H1 (cell line): ENCODE results near the gene PPP1R3G. TPM values are rescaled to one million over a fixed set of nuclear protein-coding genes. Genes with fewer than 3 reads are reported as not detected.

Source experiments
- CTCF ChIA-PET: fragments of 300-600 bp; sonication (Branson Sonifier 250); formaldehyde crosslinking; loops from one replicate; lab custom pipeline; 2021; ENCODE audit not compliant: partially characterized antibody; lab: Charles Lee
- POLR2A ChIA-PET: fragments of 300-600 bp; sonication (Branson Sonifier 250); formaldehyde crosslinking; loops from one replicate; lab custom pipeline; 2021; ENCODE audit warnings: inconsistent platforms; ENCODE audit not compliant: partially characterized antibody; lab: Charles Lee
- DNase-seq, 2 experiments: peaks; one replicate each; pipeline versions ENCODE4 v3.0.0 to v3.0.0-alpha.2; 2010 to 2022; ENCODE audit warnings: low spot score in 2 of 2, low read depth in 1 of 2, mixed read lengths in 1 of 2
- FAIRE-seq: peaks from 2 replicates; lab custom pipeline; 2011; peaks lifted over from hg19 to GRCh38; lab: Jason Lieb, UNC
- H2AFZ ChIP-seq: 2 replicates; pipeline ENCODE4 v1.8.1; 2012; ENCODE audit warnings: low read length, inconsistent platforms
- H2AK5ac ChIP-seq: 2 replicates; pipeline ENCODE4 v1.6.1; 2013; ENCODE audit warnings: low read depth, low read length
- H2BK120ac ChIP-seq: replicated peaks from 2 replicates; pipeline ENCODE3; 2013; ENCODE audit warnings: low read depth, low read length, inconsistent platforms
- H2BK12ac ChIP-seq: 2 replicates; pipeline ENCODE4 v1.6.1; 2013; ENCODE audit warnings: low read depth, low read length
- H2BK15ac ChIP-seq: 2 replicates; pipeline ENCODE4 v1.6.1; 2013; ENCODE audit warnings: low read length
- H2BK20ac ChIP-seq: 2 replicates; pipeline ENCODE4 v1.6.1; 2013; ENCODE audit warnings: low read length
- H2BK5ac ChIP-seq: 2 replicates; pipeline ENCODE4 v1.6.1; 2013; ENCODE audit warnings: low read depth, low read length
- H3K14ac ChIP-seq: 2 replicates; pipeline ENCODE4 v1.6.1; 2013; ENCODE audit warnings: inconsistent platforms; ENCODE audit not compliant: insufficient read length
- H3K18ac ChIP-seq: 2 replicates; pipeline ENCODE4 v1.6.1; 2013; ENCODE audit warnings: low read length; ENCODE audit errors: extremely low read depth
- H3K23ac ChIP-seq: 2 replicates; pipeline ENCODE4 v1.6.1; 2013; ENCODE audit warnings: inconsistent platforms; ENCODE audit not compliant: insufficient read length
- H3K23me2 ChIP-seq: 2 replicates; pipeline ENCODE4 v1.6.1; 2013; ENCODE audit warnings: low read depth, low read length
- H3K27ac ChIP-seq: 2 replicates; pipeline ENCODE4 v1.6.1; 2011; ENCODE audit warnings: low read depth, low read length, inconsistent platforms
- H3K27me3 ChIP-seq, 4 experiments: replicated peaks in 1 of 4; 1 replicate in 1 of 4; 2 replicates in 3 of 4; pipeline versions ENCODE4 v1.6.1 to v1.8.1; 2011 to 2013; ENCODE audit warnings: low read length in 3 of 4, mild to moderate bottlenecking in 3 of 4, inconsistent platforms in 2 of 4, mixed read lengths in 2 of 4, moderate library complexity in 1 of 4; ENCODE audit not compliant: control insufficient read depth in 3 of 4, insufficient read depth in 3 of 4; ENCODE audit errors: extremely low read depth in 1 of 4
- H3K36me3 ChIP-seq, 4 experiments: 2 replicates each; pipeline versions ENCODE4 v1.6.1 to v1.8.1; 2011 to 2013; ENCODE audit warnings: mild to moderate bottlenecking in 4 of 4, low read length in 3 of 4, moderate library complexity in 2 of 4, control low read depth in 1 of 4, inconsistent platforms in 1 of 4; ENCODE audit not compliant: insufficient read depth in 4 of 4, control insufficient read depth in 2 of 4
- H3K4ac ChIP-seq: replicated peaks from 2 replicates; pipeline ENCODE3; 2013; ENCODE audit warnings: low read length, low read depth, mixed read lengths, inconsistent platforms; ENCODE audit not compliant: insufficient read length
- H3K4me1 ChIP-seq, 4 experiments: replicated peaks in 1 of 4; 1 replicate in 1 of 4; 2 replicates in 3 of 4; pipeline versions ENCODE4 v1.6.1 to v1.8.1; 2011 to 2013; ENCODE audit warnings: low read length in 3 of 4, inconsistent platforms in 2 of 4, mixed read lengths in 1 of 4; ENCODE audit not compliant: insufficient read depth in 4 of 4, control insufficient read depth in 3 of 4
- H3K4me2 ChIP-seq, 2 experiments: 2 replicates each; pipeline versions ENCODE4 v1.6.1 to v1.8.1; 2011 to 2013; ENCODE audit warnings: low read depth in 2 of 2, low read length in 2 of 2, control low read depth in 1 of 2, inconsistent platforms in 1 of 2, mild to moderate bottlenecking in 1 of 2; ENCODE audit not compliant: insufficient read depth in 1 of 2
- H3K4me3 ChIP-seq, 4 experiments: fragments of 200-600, 300-600 bp in 1 of 4; sonication (generic), shearing (Covaris generic), sonication (Bioruptor Twin) in 1 of 4; 2 replicates each; pipeline versions ENCODE4 v1.5.1 to v1.8.1; 2011 to 2016; ENCODE audit warnings: low read length in 4 of 4, low read depth in 3 of 4, control low read depth in 2 of 4, inconsistent platforms in 2 of 4, mild to moderate bottlenecking in 2 of 4, mixed read lengths in 1 of 4, moderate library complexity in 1 of 4; ENCODE audit not compliant: insufficient read depth in 2 of 4; ENCODE audit errors: extremely low read depth in 1 of 4
- H3K56ac ChIP-seq: replicated peaks from 2 replicates; pipeline ENCODE3; 2013; ENCODE audit warnings: low read depth, mild to moderate bottlenecking, mixed read lengths, low read length, inconsistent platforms; ENCODE audit not compliant: insufficient read length
- H3K79me1 ChIP-seq: 2 replicates; pipeline ENCODE4 v1.6.1; 2013; ENCODE audit warnings: low read depth, low read length, control low read depth
- H3K79me2 ChIP-seq, 2 experiments: 2 replicates each; pipeline versions ENCODE4 v1.6.1 to v1.8.1; 2012 to 2013; ENCODE audit warnings: low read length in 2 of 2, mild to moderate bottlenecking in 2 of 2, inconsistent platforms in 1 of 2; ENCODE audit not compliant: insufficient read depth in 2 of 2, control insufficient read depth in 1 of 2
- H3K9ac ChIP-seq, 4 experiments: replicated peaks in 1 of 4; 1 replicate in 1 of 4; 2 replicates in 3 of 4; pipeline versions ENCODE4 v1.6.1 to v1.8.1; 2011 to 2013; ENCODE audit warnings: low read depth in 3 of 4, low read length in 3 of 4, control low read depth in 2 of 4, mild to moderate bottlenecking in 2 of 4, moderate library complexity in 2 of 4, inconsistent platforms in 1 of 4; ENCODE audit errors: extremely low read depth in 1 of 4
- H3K9me3 ChIP-seq, 2 experiments: 2 replicates each; pipeline versions ENCODE4 v1.6.1 to v1.8.1; 2012 to 2013; ENCODE audit warnings: mild to moderate bottlenecking in 2 of 2, moderate library complexity in 2 of 2, control low read depth in 1 of 2, inconsistent platforms in 1 of 2, low read depth in 1 of 2, low read length in 1 of 2, mixed read lengths in 1 of 2; ENCODE audit not compliant: insufficient read depth in 2 of 2
- H4K20me1 ChIP-seq, 2 experiments: replicated peaks in 1 of 2; 2 replicates each; pipeline versions ENCODE3 to v1.8.1; 2011 to 2013; ENCODE audit warnings: inconsistent platforms in 2 of 2, low read length in 2 of 2, mild to moderate bottlenecking in 1 of 2; ENCODE audit not compliant: insufficient read depth in 2 of 2, control insufficient read depth in 1 of 2
- H4K5ac ChIP-seq: 2 replicates; pipeline ENCODE4 v1.6.1; 2013; ENCODE audit warnings: low read length, low read depth, mixed read lengths, inconsistent platforms; ENCODE audit not compliant: insufficient read length
- H4K8ac ChIP-seq: 2 replicates; pipeline ENCODE4 v1.8.0; 2013; ENCODE audit warnings: mild to moderate bottlenecking, moderate library complexity, low read length, inconsistent platforms; ENCODE audit not compliant: insufficient read depth; ENCODE audit errors: extremely low read depth
- H4K91ac ChIP-seq: replicated peaks from 2 replicates; pipeline ENCODE3; 2013; ENCODE audit warnings: low read length, mixed read lengths, inconsistent platforms; ENCODE audit not compliant: insufficient read length
- BCL11A ChIP-seq, 2 experiments: IDR thresholded peaks; one replicate each; pipeline ENCODE4 v1.6.1; 2011; ENCODE audit warnings: low read depth in 2 of 2, low read length in 2 of 2, mild to moderate bottlenecking in 2 of 2
- CHD1 ChIP-seq: IDR thresholded peaks from 2 replicates; pipeline ENCODE4 v1.6.1; 2012; ENCODE audit warnings: low read depth, low read length, improper control_type of control experiment
- CREB1 ChIP-seq: IDR thresholded peaks from 2 replicates; pipeline ENCODE4 v1.6.1; 2012; ENCODE audit warnings: inconsistent platforms
- EP300 ChIP-seq, 2 experiments: IDR thresholded peaks; 1 replicate in 1 of 2; 2 replicates in 1 of 2; pipeline ENCODE4 v1.6.1; 2011 to 2012; ENCODE audit warnings: low read depth in 2 of 2, low read length in 2 of 2, mild to moderate bottlenecking in 2 of 2, borderline replicate concordance in 1 of 2, inconsistent platforms in 1 of 2, moderate library complexity in 1 of 2
- HDAC6 ChIP-seq: IDR thresholded peaks from one replicate; pipeline ENCODE4 v1.7.1; 2012; ENCODE audit warnings: low read depth, mild to moderate bottlenecking, inconsistent platforms, low read length, moderate library complexity
- JUN ChIP-seq: IDR thresholded peaks from 2 replicates; pipeline ENCODE4 v1.6.1; 2011; ENCODE audit warnings: low read depth, mild to moderate bottlenecking, improper control_type of control experiment, low read length
- KDM1A ChIP-seq: fragments of 200-600, 300-600 bp; sonication (generic); IDR thresholded peaks from 2 replicates; pipeline ENCODE4 v1.7.1; 2016; ENCODE audit warnings: mild to moderate bottlenecking, low read length, borderline replicate concordance
- MAFK ChIP-seq: IDR thresholded peaks from 2 replicates; pipeline ENCODE4 v1.6.1; 2012; ENCODE audit warnings: low read depth, mild to moderate bottlenecking, improper control_type of control experiment, low read length
- POLR2AphosphoS5 ChIP-seq: IDR thresholded peaks from 2 replicates; pipeline ENCODE4 v1.6.1; 2011; ENCODE audit warnings: low read depth, low read length
- RAD21 ChIP-seq, 2 experiments: IDR thresholded peaks in 1 of 2; conservative IDR thresholded peaks in 1 of 2; 2 replicates each; pipeline ENCODE4 v1.6.1; 2011; ENCODE audit warnings: low read depth in 2 of 2, low read length in 2 of 2, improper control_type of control experiment in 1 of 2, inconsistent platforms in 1 of 2, mild to moderate bottlenecking in 1 of 2, moderate library complexity in 1 of 2
- SUZ12 ChIP-seq: fragments of 200-600 bp; sonication (generic); IDR thresholded peaks from 2 replicates; pipeline ENCODE4 v1.6.1; 2012; ENCODE audit warnings: mild to moderate bottlenecking, inconsistent platforms, low read length, moderate library complexity, mixed read lengths
- WGBS, 2 experiments: shearing (Covaris generic) in 1 of 2; methylation state at CpG; one replicate each; pipeline versions ENCODE4 v1.1.6 to v1.1.7; 2013 to 2015; ENCODE audit warnings: low lambda C conversion rate in 2 of 2, mixed read lengths in 2 of 2, inconsistent platforms in 1 of 2, low coverage in 1 of 2, missing lambda C conversion rate in 1 of 2; ENCODE audit not compliant: insufficient replicate concordance in 2 of 2, insufficient coverage in 1 of 2, insufficient read length in 1 of 2; ENCODE audit errors: extremely low coverage in 1 of 2, missing lambda C conversion rate in 1 of 2; 5-methylcytosine and 5-hydroxymethylcytosine counted together
- polyA plus RNA-seq, 7 experiments: library from polyadenylated mRNA; depleted of rRNA in 3 of 7; stranded (reverse) in 5 of 7; unstranded in 2 of 7; fragments of >200 nt in 5 of 7; fragments of 200-250 nt in 2 of 7; gene quantifications; 1 replicate in 5 of 7; 2 replicates in 1 of 7; 4 replicates in 1 of 7; pipeline versions ENCODE4 v1.2.1 to v1.2.3, GENCODE V29; 2011 to 2013; ENCODE audit warnings: missing spikeins in 2 of 7, mixed read lengths in 2 of 7
- total RNA-seq: library from RNA; stranded (reverse); fragmentation: NEBNext Ultra II Directional; extraction: Animal tissue kit (Norgen Biotek cat#: 25700); gene quantifications from 2 replicates; pipeline ENCODE4 v1.2.1, GENCODE V29; 2021

The PPP1R3G gene
- total and polyA plus RNA-seq, 2 of the 8 experiments (the other 6 are each of a cell fraction or from before 2014, with no cell fraction given) = 0.03 to 0.09 TPM

- Histone ChIP-seq H3K56ac (no peak overlapping the region), H3K18ac (no peak overlapping the region), H3K9ac (no peak overlapping the region), H2BK5ac (no peak overlapping the region), H2AFZ (no peak overlapping the region), H3K4me1 (no peaks in the 10 kb centered on the region; a peak in 1 of 7 replicates), H4K8ac (no peak overlapping the region), H3K27me3 (no peaks in the 10 kb centered on the region; a peak in 1 of 7 replicates), H3K79me2 (no peaks in the 10 kb centered on the region), H2BK12ac (no peak overlapping the region), H3K79me1 (no peaks in the 10 kb centered on the region), H3K27ac (no peak overlapping the region), H3K4me3 (no peak overlapping the region), H3K14ac (no peak overlapping the region), H2BK20ac (no peak overlapping the region), H4K91ac (no peak overlapping the region), H2BK120ac (no peak overlapping the region), H3K9me3 (no peaks in the 10 kb centered on the region), H3K23ac (no peak overlapping the region), H2BK15ac (no peak overlapping the region), H4K20me1 (peaks cover 0 to 4% of the 10 kb centered on the region in 2 experiments), H2AK5ac (no peak overlapping the region), H3K4me2 (no peak overlapping the region), H3K4ac (no peak overlapping the region), H4K5ac (no peak overlapping the region), H3K23me2 (no peaks in the 10 kb centered on the region), H3K36me3 (no peaks in the 10 kb centered on the region)
- DNase-seq (no peak), FAIRE-seq (no peak)
- POLR2A ChIA-PET = interaction anchor here (1.0 kb wide), 1 partner anchor 73 kb away, joined by 3 read pairs; no protein-coding TSS in a partner anchor
- WGBS, 2 experiments = 85% methylated on average over 8 of the region's 8 CpGs; no CpG with 5 or more reads in 1 of the 2 experiments
- TF ChIP-seq JUN = no peak
- no peak for TF ChIP-seq RAD21 (IDR thresholded peaks at IDR 0.05 in 1 of 2, conservative IDR thresholded peaks at IDR 0.05 in 1 of 2; ENCODE audit: low read depth in 2 of 2, low read length in 2 of 2)
- no peak for TF ChIP-seq SUZ12
- TF ChIP-seq CHD1 = no peak
- no peak for TF ChIP-seq CREB1
- TF ChIP-seq HDAC6 = no peak
- TF ChIP-seq KDM1A = no peak
- no peak for TF ChIP-seq EP300 (IDR thresholded peaks at IDR 0.05; ENCODE audit: borderline replicate concordance in 1 of 2, low read depth in 2 of 2, low read length in 2 of 2)
- no peak for TF ChIP-seq MAFK
- TF ChIP-seq POLR2AphosphoS5 = no peak
- TF ChIP-seq BCL11A (IDR thresholded peaks at IDR 0.05; ENCODE audit: low read depth in 2 of 2, low read length in 2 of 2) = no peak
- CTCF ChIA-PET = interaction anchor here (0.6 to 1.2 kb wide), 2 partner anchors 46 to 843 kb away, joined by 3 read pairs; no protein-coding TSS in a partner anchor
Measured at GRCh38 chr6:5103250-5103649, 18.1 kb downstream of the PPP1R3G start.
